Measurements from ENCODE around the gene FRS2.
"Not testable (repeated sequence)": the region's sequence is repeated elsewhere in the genome, so short reads cannot be mapped to it uniquely, and the experiment has no call there.

FRS2 gene, protein sequence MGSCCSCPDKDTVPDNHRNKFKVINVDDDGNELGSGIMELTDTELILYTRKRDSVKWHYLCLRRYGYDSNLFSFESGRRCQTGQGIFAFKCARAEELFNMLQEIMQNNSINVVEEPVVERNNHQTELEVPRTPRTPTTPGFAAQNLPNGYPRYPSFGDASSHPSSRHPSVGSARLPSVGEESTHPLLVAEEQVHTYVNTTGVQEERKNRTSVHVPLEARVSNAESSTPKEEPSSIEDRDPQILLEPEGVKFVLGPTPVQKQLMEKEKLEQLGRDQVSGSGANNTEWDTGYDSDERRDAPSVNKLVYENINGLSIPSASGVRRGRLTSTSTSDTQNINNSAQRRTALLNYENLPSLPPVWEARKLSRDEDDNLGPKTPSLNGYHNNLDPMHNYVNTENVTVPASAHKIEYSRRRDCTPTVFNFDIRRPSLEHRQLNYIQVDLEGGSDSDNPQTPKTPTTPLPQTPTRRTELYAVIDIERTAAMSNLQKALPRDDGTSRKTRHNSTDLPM

GRCh38 chr12:69470189-69471075 lies at the start of gene FRS2:
TSS of gene FRS2 (plus strand) at chr12:69470388. CDS start at chr12:69569031, 98,643 bp downstream.
- peak; percentile 95 for DNase-seq (ENCODE audit: low spot score)

DNA sequence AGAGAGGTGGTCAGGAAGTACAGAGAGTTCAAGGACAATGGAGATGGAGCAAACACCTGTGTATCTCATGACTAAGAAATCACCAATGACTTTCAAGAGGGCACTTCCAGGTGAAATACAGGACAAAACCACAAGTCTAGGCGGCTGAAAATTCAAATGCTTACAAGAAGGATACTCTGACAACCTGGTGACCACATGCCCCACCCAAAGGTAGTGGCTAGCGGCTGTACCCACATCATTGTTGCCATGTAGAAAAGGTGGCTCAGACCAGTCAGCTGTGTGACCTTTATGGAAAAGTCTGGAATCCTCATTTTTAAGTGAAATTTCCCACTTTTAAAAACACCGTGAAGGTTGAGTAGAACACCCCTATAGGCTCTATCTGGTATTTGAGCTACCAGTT lies 48.6 kb upstream of the FRS2 start:
- no peak for DNase-seq (ENCODE audit: low spot score)

DNA sequence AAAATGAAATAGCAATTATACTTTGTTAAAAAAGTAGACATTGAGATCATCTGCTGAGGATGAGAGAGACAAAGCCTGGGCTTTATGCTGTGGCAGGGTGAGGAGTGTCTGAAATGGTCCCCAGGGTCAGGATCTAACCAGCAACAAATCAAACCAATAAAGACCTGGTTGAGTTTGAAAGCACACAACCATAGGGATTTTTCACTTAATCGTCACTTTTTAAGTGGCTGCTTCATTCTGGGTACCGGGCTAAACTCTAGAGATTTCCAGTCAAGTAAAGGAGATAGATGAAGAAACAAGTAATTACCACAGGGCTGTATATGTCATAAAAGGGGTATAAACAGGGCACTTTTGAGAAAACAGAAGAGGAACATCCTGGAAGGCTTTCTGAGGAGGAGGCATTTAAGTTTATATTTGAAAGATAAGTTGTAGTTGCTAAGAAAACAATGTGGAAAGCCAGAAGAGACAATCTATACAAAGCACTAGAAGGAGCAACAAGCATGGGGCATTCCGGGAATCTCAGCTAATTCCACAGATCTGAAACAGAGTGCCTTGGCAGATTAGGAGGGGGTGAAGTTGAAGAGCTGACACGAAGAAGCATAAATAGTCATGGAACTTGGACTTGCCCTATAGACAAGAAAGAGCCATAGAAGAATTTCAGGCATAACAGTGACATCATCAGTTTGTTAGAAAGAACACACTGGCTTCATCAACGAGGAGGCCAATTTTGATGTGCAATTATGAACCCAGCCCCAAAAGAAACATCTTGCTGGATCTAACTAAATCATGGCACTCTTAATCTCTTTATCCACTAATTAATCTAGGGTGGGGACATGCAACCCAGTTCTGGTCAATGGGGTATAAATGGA lies 46.9 kb upstream of the FRS2 start:
- DNase-seq (ENCODE audit: low spot score) = no peak

- DNase-seq (ENCODE audit: low spot score) = no peak
Measured at GRCh38 chr12:69425417-69425816, 44.8 kb upstream of the FRS2 start.

GRCh38 chr12:69428351-69429073 lies 41.7 kb upstream of the FRS2 start:
- DNase-seq (ENCODE audit: low spot score) = no peak

DNA sequence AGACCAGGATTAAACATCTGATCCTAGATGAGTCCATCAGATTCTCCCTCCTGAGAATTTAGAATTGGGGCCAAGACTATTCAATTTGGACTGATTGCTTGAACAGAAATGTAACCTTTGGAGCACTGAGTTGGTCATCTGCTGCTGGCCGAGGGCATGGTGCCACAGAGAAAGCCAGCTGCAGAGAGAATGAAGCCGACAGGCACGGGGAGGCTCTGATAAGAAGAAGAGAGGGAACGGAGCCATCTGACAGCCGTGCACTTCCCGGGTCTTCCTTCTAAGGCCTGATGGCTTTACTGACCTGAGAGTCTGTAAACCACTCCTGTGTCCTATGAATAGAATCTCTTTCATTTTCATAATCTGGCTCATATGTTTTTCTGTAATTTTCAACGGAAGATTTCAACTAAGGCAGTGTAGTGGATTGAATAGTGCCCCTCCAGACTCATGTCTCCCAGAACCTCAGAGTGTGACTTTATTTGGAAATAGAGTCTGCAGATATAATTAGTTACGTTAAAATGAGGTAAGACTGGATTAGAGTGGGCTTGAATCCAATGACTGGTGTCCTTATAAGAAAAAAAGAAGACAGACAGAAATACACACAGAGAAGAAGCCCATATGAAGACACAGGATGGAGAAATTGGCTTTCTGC lies 39.1 kb upstream of the FRS2 start:
- DNase-seq (ENCODE audit: low spot score) = peak; percentile 34

DNA sequence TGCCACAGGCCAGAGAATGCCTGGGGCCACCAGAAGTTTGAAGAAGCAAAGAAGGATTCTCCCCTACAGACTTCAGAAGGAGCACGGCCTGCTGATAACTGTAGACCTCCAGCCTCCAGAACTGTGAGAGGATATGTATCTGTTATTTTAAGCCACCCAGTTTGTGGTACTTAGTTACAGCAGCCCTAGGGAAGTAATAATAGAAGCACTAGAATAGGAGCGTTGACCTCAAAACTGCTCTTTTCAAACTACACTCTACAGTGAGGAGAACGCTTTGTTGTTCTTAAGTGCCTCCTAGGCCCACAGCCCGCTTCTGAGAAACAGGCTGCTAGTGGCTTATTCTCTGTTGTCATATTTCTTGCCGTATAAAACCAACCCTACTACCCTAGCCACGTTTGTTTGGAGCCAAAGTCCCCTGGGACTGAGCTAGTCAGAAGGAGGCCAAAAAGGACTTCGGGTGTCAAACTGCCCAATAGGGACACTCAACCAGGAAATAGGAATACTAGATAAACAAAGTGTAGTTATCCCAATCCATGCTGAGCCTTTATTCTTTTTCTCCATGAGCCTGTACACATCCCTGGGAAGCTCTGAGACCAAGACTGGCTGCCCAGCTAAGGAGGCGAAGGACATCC lies 38.5 kb upstream of the FRS2 start:
- no peak for DNase-seq (ENCODE audit: low spot score)

DNA sequence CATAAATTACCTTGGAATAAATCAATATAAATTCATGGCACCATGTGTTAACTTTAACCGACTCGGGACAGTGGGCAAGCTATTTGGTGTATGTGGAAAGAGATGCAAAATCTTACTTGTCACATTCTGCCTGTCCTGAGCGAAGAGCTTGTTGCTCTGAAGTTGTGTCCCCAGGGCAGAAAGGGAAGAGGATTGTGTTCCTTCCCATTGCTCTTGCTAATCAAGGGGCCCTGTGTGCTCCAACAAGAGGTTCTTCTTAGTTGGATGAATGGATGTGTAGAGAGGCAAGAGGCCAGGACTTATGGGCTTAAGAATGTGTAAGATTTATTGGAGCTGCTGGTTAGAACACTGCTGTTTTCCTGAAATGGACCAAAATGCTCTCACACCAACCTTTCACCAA lies 36.5 kb upstream of the FRS2 start:
- no peak for DNase-seq (ENCODE audit: low spot score)

GRCh38 chr12:69435644-69436043 lies 34.5 kb upstream of the FRS2 start:
- DNase-seq (ENCODE audit: low spot score) = no peak

DNA sequence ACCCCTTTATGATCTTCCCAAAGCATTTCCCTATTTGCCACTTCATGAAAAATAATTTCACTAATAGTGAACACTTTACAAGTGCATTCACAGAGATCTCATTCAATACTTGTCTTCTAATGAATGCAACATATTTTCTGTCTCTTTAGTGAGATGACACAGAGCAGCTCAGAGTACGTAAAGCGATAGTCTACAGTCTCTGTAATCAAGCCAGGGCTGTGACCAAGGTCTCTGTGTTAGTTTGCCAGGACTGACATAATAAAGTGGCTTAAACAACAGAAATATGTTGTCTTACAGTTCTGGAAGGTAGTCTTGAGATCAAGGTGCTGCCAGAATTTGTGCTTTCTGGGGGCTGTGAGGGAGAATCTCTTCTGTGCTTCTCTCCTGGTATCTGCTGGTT lies 33.1 kb upstream of the FRS2 start:
- no peak for DNase-seq (ENCODE audit: low spot score)

- DNase-seq (ENCODE audit: low spot score) = no peak
Measured at GRCh38 chr12:69438539-69438938, 31.6 kb upstream of the FRS2 start.

DNA sequence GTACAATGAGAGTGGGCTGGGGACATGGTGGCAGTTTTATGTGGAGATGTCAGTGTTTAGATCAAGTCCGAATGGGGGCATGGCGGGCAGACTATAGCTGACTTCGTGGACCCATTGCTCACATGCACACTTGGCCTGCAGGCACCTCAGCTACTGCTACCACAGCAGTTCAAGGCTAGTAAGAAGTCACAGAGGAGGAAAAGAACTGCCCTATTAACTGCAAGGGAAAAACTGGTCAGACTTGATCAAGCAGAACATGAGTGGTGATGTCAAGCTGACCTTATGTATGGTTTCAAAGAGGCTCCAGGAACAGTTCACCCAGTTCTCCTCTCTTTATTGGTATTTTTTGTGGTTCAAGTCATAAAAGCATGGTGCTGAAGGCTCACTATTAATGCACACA lies 30.2 kb upstream of the FRS2 start:
- DNase-seq (ENCODE audit: low spot score) = no peak

- DNase-seq (ENCODE audit: low spot score) = no peak
Measured at GRCh38 chr12:69440886-69441285, 29.3 kb upstream of the FRS2 start.

GRCh38 chr12:69442894-69443293 lies 27.3 kb upstream of the FRS2 start:
- no peak for DNase-seq (ENCODE audit: low spot score)

- no peak for DNase-seq (ENCODE audit: low spot score)
Measured at GRCh38 chr12:69443916-69444315, 26.3 kb upstream of the FRS2 start.

DNA sequence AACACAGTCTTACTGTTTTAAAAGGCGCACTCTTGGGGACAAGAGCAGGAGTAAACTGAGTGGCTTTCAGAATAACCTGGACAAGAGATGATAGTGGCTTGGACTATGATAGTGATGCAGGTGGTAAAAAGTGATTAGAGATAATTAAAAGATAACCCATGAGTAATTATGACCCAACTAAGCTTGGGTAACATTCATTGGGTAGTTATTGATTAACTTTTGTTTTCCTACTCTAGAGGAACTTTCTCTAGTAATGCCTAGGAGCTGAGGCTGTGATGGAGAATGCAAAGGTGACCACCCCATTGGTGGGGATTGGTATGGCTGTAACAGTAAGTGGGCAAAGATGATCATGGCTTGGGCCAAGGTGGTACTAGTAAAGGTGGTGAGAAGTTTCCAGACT lies 22.3 kb upstream of the FRS2 start:
- no peak for DNase-seq (ENCODE audit: low spot score)

DNA sequence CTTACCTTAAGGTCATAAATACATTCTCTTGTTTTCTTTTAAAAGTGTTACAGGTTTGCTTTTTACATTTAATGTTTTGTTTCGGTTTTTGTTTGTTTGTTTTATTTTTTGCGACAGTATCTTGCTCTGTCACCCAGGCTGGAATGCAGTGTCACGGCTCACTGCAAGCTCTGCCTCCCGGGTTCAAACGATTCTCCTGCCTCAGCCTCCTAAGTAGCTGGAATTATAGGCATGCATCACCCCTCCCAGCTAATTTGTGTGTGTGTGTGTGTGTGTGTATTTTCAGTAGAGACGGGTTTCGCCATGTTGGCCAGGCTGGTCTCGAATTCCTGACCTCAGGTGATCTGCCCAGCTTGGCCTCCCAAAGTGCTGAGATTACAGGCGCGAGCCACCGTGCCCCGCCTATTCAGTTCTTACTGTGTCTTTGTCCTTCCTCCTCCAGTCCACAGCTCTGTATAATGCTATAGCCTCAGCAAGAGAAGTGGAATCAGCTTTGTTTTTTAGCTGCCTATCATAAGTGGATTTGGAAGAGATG lies 17.5 kb upstream of the FRS2 start:
- DNase-seq (ENCODE audit: low spot score) = not testable (repeated sequence)

- no peak for DNase-seq (ENCODE audit: low spot score)
Measured at GRCh38 chr12:69456239-69456638, 13.9 kb upstream of the FRS2 start.

- DNase-seq (ENCODE audit: low spot score) = no peak
Measured at GRCh38 chr12:69457433-69457832, 12.8 kb upstream of the FRS2 start.

GRCh38 chr12:69459477-69459876 lies 10.7 kb upstream of the FRS2 start:
- DNase-seq (ENCODE audit: low spot score) = peak; percentile 79
